ENCODE measurements around the gene SF3B5.
"Not testable (repeated sequence)": the region's sequence is repeated elsewhere in the genome, so short reads cannot be mapped to it uniquely, and the experiment has no call there.

SF3B5 gene

GRCh38 chr6:144104488-144104887, 9.1 kb upstream of the SF3B5 start:
- no peak for DNase-seq

GRCh38 chr6:144103026-144103563, 7.7 kb upstream of the SF3B5 start:
- DNase-seq, result no peak

DNA sequence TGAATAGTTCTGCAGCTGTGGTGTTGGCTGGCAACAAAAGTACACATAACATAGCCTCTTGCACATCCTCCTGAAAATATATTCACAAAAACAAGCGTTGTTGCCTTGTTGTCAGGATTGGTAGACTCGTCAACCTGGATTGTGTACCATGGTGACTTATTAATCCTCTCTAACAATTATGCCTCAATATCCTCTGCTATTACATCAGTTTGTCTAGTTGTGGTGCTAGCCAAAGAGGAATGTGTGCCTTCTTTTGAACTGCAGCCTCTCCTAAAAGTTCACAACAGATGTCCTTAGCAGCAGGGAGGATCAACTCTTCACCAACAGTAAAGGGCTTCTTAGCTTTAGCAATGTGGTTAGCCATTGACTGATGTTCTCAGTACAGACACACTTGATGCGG, 3.6 kb upstream of the SF3B5 start:
- no peak for DNase-seq

GRCh38 chr6:144094731-144095133, 641 bp downstream of the SF3B5 start:
- DNase-seq, result no peak

- no peak for DNase-seq
These were observed 1.7 kb downstream of the SF3B5 start for GRCh38 chr6:144093658-144094057.

GRCh38 chr6:144093236-144093635, 2.1 kb downstream of the SF3B5 start:
- DNase-seq, result no peak

DNA sequence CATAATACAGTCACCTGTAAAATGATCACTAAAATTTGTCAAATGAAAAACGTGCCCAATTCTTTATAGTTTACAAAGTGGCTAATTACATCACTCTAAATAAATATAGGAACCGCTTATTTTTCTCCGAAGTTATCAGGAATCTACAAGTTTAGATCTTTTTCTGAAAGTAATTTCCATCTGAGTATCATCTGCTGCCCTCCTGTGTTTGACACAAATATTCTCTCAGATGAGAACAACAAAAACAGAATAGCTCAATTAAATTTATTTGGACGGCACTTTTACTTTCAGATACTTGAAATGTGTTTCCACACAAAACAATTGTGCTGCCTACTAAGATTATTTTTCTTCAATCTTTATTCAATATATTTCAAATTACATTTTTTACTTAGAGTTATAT, 5.0 kb downstream of the SF3B5 start:
- DNase-seq, result no peak

DNA sequence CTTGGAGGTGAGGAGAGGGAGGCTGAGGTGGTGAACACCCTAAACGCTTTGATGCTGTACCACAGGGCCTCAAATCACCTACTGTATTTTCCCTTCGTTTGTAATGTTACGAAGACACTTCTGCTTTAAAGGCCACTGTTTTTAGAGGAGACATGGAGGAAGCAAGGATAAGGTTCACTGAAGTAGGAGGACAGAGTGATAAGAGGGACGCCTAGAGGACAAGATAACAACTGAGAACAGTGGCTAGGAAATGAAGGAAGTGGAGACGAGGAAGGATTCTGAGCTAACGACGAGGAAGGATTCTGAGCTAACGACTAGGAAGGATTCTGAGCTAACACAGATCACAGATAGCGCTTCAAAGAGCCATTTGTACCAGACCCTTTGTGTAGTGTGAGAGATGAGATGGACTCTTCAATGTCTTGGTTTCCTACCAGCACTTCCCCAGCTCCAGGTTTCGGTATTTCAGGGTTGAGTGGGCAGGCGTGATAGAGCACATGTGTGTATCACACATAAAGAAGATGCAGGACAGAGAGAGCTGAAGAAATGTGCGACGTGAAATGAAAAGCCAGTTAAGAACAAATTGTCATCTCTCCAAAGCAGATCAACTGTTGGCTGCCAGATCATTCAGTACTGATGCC, 7.5 kb downstream of the SF3B5 start:
- DNase-seq, result no peak

DNA sequence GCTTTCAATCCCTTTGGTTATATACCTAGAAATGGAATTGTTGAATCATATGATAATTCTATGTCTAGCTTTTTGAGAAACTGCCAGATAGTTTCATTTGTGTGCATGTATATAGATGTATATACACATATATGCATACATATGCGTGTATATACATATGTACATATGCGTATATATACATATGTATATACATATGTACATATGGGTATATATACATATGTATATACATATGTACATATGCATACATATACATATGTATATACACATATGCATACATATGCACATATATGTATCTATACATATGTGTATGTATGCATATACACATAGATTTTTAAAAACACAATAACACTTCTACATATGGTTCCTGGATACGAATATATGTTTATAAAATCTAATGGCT, 8.4 kb downstream of the SF3B5 start:
- DNase-seq, result no peak

- no peak for DNase-seq
These were observed 12.2 kb downstream of the SF3B5 start for GRCh38 chr6:144083172-144083571.

DNA sequence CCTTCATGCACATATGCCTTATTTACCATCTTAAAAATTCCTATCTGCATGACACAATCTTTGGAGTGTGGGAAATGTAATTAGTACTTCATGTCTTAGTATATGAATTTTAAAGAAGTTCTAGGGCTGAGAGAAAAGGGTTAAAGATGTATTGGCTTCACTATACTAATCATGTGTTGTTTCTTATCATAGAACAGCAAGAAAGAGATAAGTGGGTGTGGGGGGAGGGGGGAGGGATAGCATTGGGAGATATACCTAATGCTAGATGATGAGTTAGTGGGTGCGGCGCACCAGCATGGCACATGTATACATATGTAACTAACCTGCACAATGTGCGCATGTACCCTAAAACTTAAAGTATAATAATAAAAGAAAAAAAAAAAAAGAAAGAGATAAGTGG, 13.0 kb downstream of the SF3B5 start:
- DNase-seq, result not testable (repeated sequence)

DNA sequence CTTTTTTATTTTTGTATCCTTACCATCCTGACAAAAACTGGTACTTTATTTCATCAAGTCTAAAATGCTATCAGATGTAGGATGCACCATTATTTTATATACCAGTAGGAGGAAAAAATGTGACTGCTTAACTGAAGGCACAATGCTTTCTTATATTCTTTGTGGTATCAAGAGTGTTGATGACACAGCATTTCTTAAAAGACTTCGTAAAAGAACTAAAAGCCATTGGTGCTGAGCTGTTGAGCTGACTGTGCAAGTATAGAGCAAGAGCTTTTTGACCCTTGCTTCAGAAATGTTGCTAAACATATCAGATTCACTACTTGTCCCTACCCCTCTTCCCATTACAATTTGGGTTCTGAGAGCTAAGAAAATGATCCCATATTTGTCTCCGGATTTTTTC, 17.5 kb downstream of the SF3B5 start:
- no peak for DNase-seq

DNA sequence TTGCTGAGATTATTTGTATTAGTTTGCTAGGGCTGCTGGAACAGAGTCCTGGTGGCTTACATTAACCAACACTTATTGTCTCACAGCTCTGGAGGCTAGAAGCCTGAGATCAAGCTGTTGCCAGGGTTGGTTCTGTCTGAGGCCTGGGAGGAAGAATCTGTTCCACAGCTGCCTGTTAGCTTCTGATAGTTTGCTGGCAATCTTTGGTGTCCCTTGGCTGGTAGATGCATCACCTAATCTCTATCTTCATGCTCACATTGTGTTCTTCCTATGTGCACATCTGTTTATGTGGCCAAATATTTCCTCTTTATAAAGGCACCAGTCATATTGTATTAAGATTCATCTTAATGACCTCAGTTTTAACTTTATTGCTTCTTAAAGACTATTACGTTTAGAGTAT, 19.5 kb downstream of the SF3B5 start:
- no peak for DNase-seq

- no peak for DNase-seq
These were observed 20.2 kb downstream of the SF3B5 start for GRCh38 chr6:144075187-144075586.

DNA sequence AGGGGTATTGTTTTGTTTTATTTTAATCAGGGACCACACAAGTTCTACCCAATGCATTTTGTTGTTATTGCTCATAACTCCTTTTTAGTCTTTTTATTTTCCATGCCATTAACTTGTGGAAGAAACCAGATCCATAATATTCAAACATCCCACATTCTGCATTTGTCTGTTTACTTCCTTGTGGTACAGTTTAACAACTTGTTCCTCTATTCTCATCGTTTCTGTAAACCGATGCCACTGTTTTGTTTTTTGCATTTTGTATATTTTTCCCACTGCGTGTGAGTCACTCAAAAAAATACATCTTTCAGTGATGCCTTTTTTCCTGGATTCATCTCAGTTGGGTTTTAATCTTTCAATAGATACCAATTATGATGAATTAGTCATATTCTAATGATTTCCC, 22.3 kb downstream of the SF3B5 start:
- no peak for DNase-seq

DNA sequence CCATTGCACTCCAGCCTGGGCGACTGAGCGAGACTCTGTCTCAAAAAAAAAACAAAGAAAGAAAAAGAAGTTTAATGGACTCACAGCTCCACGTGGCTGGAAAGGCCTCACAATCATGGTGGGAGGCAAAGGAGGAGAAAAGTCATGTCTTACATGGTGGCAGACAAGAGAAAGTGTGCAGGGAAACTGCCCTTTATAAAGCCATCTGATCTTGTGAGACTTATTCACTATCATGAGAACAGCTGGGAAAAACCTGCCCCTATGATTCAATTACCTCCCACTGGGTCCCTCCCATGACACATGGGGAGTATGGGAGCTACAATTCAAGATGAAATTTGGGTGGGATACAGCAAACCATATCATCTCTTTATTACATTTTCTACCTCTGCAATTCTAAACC, 25.9 kb downstream of the SF3B5 start:
- DNase-seq, result no peak

- DNase-seq, result no peak
These were observed 26.6 kb downstream of the SF3B5 start for GRCh38 chr6:144068794-144069193.

- DNase-seq, result no peak
These were observed 28.5 kb downstream of the SF3B5 start for GRCh38 chr6:144066741-144067484.

DNA sequence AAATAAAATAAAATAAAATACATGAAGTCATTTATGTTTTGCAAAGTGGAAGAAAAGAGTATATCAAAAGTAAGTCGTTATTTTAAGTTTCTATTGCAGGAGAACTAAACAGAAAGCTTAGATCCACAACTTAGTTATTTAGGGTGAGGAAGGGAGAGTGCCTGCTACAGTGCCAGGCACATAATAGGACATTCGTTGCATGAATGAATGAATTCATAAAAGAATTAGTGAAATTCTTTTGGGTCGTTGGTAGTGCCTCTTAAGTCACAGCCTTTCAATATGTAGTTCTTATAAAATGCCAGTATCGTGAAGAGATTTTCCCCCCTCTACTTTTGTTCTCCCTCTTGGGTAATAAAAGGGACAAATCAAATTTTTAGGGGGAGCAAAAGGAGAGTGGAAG, 29.1 kb downstream of the SF3B5 start:
- DNase-seq, result no peak

- no peak for DNase-seq
These were observed 30.1 kb downstream of the SF3B5 start for GRCh38 chr6:144065213-144065660.

- DNase-seq, result no peak
These were observed 30.8 kb downstream of the SF3B5 start for GRCh38 chr6:144064402-144065212.

GRCh38 chr6:144063744-144064401, 31.5 kb downstream of the SF3B5 start:
- DNase-seq, result peak; percentile 76

- no peak for DNase-seq
These were observed 32.1 kb downstream of the SF3B5 start for GRCh38 chr6:144063246-144063743.

Measured in right forelimb (tissue), 1 donor.